SK-N-SH treated with all-trans-retinoic acid at 6 μM for 48 hours (cell line): ENCODE measurements around the gene GPR31.

Experiments used
- ATAC-seq: fragments of 200-7000 bp; cut with Tn5 transposase; 3 replicates; pipeline ENCODE4 v1.9.1; 2020; ENCODE audit warnings: mild to moderate bottlenecking, moderate library complexity
- ARNTL ChIP-seq: fragments of 450-650 bp; formaldehyde crosslinking; IDR thresholded peaks from 2 replicates; pipeline ENCODE4 v1.5.0; 2020; ENCODE audit warnings: low read depth, mild to moderate bottlenecking, moderate library complexity, borderline replicate concordance
- CSDC2 ChIP-seq: fragments of 250-450 bp; sonication (Bioruptor Pico); IDR thresholded peaks from 2 replicates; pipeline ENCODE4 v1.5.0; 2020; ENCODE audit warnings: mild to moderate bottlenecking, moderate library complexity
- CSRNP3 ChIP-seq: fragments of 250-450 bp; sonication (Bioruptor Pico); IDR thresholded peaks from 2 replicates; pipeline ENCODE4 v1.5.1; 2021; ENCODE audit warnings: mild to moderate bottlenecking, moderate library complexity
- ESRRG ChIP-seq: fragments of 250-450 bp; sonication (Bioruptor Pico); IDR thresholded peaks from 2 replicates; pipeline ENCODE4 v1.6.1; 2021; ENCODE audit warnings: mild to moderate bottlenecking
- GLIS3 ChIP-seq: fragments of 250-450 bp; sonication (Bioruptor Pico); IDR thresholded peaks from 2 replicates; pipeline ENCODE4 v1.5.0; 2020; ENCODE audit warnings: mild to moderate bottlenecking, moderate library complexity
- ISL1 ChIP-seq: fragments of 250-450 bp; sonication (Bioruptor Pico); IDR thresholded peaks from 2 replicates; pipeline ENCODE4 v2.1.2; 2022; ENCODE audit warnings: mild to moderate bottlenecking, moderate library complexity
- OSR1 ChIP-seq: fragments of 250-450 bp; sonication (Bioruptor Pico); IDR thresholded peaks from 2 replicates; pipeline ENCODE4 v1.8.0; 2022; ENCODE audit warnings: moderate library complexity, mild to moderate bottlenecking, inconsistent platforms
- PATZ1 ChIP-seq: fragments of 250-450 bp; sonication (Bioruptor Pico); IDR thresholded peaks from 2 replicates; pipeline ENCODE4 v1.8.0; 2020; ENCODE audit warnings: mild to moderate bottlenecking, moderate library complexity, borderline replicate concordance
- PPARA ChIP-seq: fragments of 250-450 bp; sonication (Bioruptor Pico); IDR thresholded peaks from 2 replicates; pipeline ENCODE4 v1.5.0; 2020; ENCODE audit warnings: mild to moderate bottlenecking, borderline replicate concordance
- RARB ChIP-seq: fragments of 250-450 bp; sonication (Bioruptor Pico); IDR thresholded peaks from 2 replicates; pipeline ENCODE4 v1.8.0; 2021; ENCODE audit warnings: mild to moderate bottlenecking, moderate library complexity
- SNAI2 ChIP-seq: fragments of 250-450 bp; sonication (Bioruptor Pico); IDR thresholded peaks from 2 replicates; pipeline ENCODE4 v1.5.0; 2020; ENCODE audit warnings: mild to moderate bottlenecking, moderate library complexity
- TCF4 ChIP-seq: fragments of 250-450 bp; sonication (Bioruptor Pico); IDR thresholded peaks from 2 replicates; pipeline ENCODE4 v1.8.0; 2021; ENCODE audit warnings: mild to moderate bottlenecking, moderate library complexity, borderline replicate concordance
- TOX ChIP-seq: fragments of 250-450 bp; sonication (Bioruptor Pico); IDR thresholded peaks from 2 replicates; pipeline ENCODE4 v1.8.0; 2021; ENCODE audit warnings: mild to moderate bottlenecking, moderate library complexity, borderline replicate concordance
- ZC3H10 ChIP-seq: fragments of 250-450 bp; sonication (Bioruptor Pico); IDR thresholded peaks from 2 replicates; pipeline ENCODE4 v1.5.1; 2021; ENCODE audit warnings: mild to moderate bottlenecking, moderate library complexity
- ZNF70 ChIP-seq: fragments of 450-650 bp; formaldehyde crosslinking; IDR thresholded peaks from 2 replicates; pipeline ENCODE4 v1.5.0; 2020; ENCODE audit warnings: mild to moderate bottlenecking, moderate library complexity
- ZNF8 ChIP-seq: fragments of 450-650 bp; formaldehyde crosslinking; IDR thresholded peaks from 2 replicates; pipeline ENCODE4 v1.5.0; 2020; ENCODE audit warnings: mild to moderate bottlenecking, moderate library complexity
- TF ChIP-seq, protein P1 (sequence below): fragments of 250-450 bp; sonication (Bioruptor Pico); IDR thresholded peaks from 2 replicates; pipeline ENCODE4 v1.5.0; 2020; ENCODE audit warnings: mild to moderate bottlenecking, moderate library complexity
- TF ChIP-seq, protein P2 (sequence below): fragments of 250-450 bp; sonication (Bioruptor Pico); IDR thresholded peaks from 2 replicates; pipeline ENCODE4 v1.8.0; 2021; ENCODE audit warnings: low read depth, mild to moderate bottlenecking, moderate library complexity, borderline replicate concordance

GPR31 gene

DNA sequence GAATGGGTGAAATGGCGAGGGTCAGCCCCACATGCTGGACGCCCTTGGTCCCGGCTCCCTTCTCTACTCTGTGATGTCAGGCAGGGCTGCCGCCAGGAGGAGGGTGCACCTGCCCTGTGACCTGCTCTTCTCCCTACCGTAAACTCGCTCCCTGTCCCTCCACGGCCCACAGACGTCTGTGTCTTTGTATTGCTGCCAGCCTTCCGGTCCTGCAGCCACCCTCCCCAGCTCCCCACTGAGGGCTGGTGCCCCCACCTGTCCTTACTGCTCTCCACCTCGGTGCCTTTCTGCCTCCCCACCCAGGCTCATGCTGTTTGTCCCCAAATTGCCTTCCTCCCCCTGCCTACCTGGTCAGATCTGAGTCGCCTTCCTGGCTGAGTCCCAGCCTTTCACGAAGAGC lies 38.9 kb downstream of the GPR31 start (continued):
- no peak for TF ChIP-seq ZC3H10
- TF ChIP-seq TOX (CRISPR knock-in tag) = no peak
- no peak for TF ChIP-seq PATZ1 (CRISPR knock-in tag)
- no peak for TF ChIP-seq ISL1 (CRISPR knock-in tag)
- no peak for TF ChIP-seq ZNF70 (CRISPR knock-in tag)
- no peak for TF ChIP-seq GLIS3 (CRISPR knock-in tag)

DNA sequence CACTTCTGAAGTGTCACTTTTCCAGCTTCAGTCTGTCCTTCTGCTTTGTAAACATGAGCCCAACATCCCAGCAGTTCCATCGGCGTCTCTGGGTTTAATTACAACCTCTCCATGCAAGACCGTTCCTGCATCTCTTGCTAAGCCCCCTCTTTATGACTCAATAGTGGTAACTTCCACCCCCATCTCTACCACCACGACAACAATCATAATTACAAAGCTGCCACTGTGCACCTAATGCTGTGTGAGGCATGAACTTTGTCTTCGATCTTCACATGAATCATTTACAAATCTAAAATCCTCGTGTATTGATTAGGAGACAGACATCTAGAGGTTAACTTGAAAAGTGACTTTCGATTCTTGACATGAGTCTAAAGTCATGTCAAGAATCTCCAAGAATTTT lies 39.8 kb downstream of the GPR31 start:
- TF ChIP-seq TCF4 (CRISPR knock-in tag) = no peak
- TF ChIP-seq CSDC2 (CRISPR knock-in tag) = no peak
- no peak for TF ChIP-seq CSRNP3 (CRISPR knock-in tag)
- no peak for TF ChIP-seq PPARA (CRISPR knock-in tag)
- TF ChIP-seq ZC3H10 = no peak
- no peak for TF ChIP-seq GLIS3 (CRISPR knock-in tag)
- TF ChIP-seq RARB = no peak
- TF ChIP-seq, all 23 proteins: peak for 0
- no peak for ATAC-seq

- TF ChIP-seq GLIS3 (CRISPR knock-in tag) (no peak), PATZ1 (CRISPR knock-in tag) (no peak), CSDC2 (CRISPR knock-in tag) (no peak), CSRNP3 (CRISPR knock-in tag) (no peak), SNAI2 (CRISPR knock-in tag) (no peak), ZNF70 (CRISPR knock-in tag) (no peak), PPARA (CRISPR knock-in tag) (no peak), TCF4 (CRISPR knock-in tag) (no peak), ZC3H10 (no peak), TOX (CRISPR knock-in tag) (no peak), ARNTL (CRISPR knock-in tag) (no peak), ESRRG (CRISPR knock-in tag) (no peak), OSR1 (CRISPR knock-in tag) (no peak), ZNF8 (no peak), RARB (no peak)
- TF ChIP-seq, protein P1, sequence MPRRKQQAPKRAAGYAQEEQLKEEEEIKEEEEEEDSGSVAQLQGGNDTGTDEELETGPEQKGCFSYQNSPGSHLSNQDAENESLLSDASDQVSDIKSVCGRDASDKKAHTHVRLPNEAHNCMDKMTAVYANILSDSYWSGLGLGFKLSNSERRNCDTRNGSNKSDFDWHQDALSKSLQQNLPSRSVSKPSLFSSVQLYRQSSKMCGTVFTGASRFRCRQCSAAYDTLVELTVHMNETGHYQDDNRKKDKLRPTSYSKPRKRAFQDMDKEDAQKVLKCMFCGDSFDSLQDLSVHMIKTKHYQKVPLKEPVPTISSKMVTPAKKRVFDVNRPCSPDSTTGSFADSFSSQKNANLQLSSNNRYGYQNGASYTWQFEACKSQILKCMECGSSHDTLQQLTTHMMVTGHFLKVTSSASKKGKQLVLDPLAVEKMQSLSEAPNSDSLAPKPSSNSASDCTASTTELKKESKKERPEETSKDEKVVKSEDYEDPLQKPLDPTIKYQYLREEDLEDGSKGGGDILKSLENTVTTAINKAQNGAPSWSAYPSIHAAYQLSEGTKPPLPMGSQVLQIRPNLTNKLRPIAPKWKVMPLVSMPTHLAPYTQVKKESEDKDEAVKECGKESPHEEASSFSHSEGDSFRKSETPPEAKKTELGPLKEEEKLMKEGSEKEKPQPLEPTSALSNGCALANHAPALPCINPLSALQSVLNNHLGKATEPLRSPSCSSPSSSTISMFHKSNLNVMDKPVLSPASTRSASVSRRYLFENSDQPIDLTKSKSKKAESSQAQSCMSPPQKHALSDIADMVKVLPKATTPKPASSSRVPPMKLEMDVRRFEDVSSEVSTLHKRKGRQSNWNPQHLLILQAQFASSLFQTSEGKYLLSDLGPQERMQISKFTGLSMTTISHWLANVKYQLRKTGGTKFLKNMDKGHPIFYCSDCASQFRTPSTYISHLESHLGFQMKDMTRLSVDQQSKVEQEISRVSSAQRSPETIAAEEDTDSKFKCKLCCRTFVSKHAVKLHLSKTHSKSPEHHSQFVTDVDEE (CRISPR knock-in tag) = no peak
- TF ChIP-seq, protein P2, sequence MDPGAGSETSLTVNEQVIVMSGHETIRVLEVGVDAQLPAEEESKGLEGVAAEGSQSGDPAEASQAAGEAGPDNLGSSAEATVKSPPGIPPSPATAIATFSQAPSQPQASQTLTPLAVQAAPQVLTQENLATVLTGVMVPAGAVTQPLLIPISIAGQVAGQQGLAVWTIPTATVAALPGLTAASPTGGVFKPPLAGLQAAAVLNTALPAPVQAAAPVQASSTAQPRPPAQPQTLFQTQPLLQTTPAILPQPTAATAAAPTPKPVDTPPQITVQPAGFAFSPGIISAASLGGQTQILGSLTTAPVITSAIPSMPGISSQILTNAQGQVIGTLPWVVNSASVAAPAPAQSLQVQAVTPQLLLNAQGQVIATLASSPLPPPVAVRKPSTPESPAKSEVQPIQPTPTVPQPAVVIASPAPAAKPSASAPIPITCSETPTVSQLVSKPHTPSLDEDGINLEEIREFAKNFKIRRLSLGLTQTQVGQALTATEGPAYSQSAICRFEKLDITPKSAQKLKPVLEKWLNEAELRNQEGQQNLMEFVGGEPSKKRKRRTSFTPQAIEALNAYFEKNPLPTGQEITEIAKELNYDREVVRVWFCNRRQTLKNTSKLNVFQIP = no peak
- ATAC-seq = no peak
Measured at GRCh38 chr6:167116838-167117228, 40.9 kb downstream of the GPR31 start.
